ENCODE results near the gene GPAT3. TPM values are rescaled to one million over a fixed set of nuclear protein-coding genes. Genes with fewer than 3 reads are reported as not detected.

Gene GPAT3

Small RNA genes within 50 kb of the gene (small RNA-seq; reads per million reads assigned to genes)
- not detected for gene RF00019 (ENCODE audit: insufficient read depth)

Data from mesendoderm (in vitro differentiated cells).